BE2C (cell line): ENCODE data around the gene ATRX.

ENCODE experiments used
- DNase-seq: peaks from one replicate; pipeline ENCODE4 v3.0.0-alpha.2; 2020
- H3K27me3 ChIP-seq: fragments of 250-450 bp; sonication (Bioruptor Pico); 2 replicates; pipeline ENCODE4 v1.5.1; 2020; ENCODE audit warnings: mild to moderate bottlenecking
- H3K36me3 ChIP-seq: fragments of 250-450 bp; sonication (Bioruptor Pico); 2 replicates; pipeline ENCODE4 v1.5.1; 2020; ENCODE audit warnings: mild to moderate bottlenecking
- H3K4me1 ChIP-seq: fragments of 250-450 bp; sonication (Bioruptor Pico); 2 replicates; pipeline ENCODE4 v1.5.1; 2020
- H3K4me3 ChIP-seq: 2 replicates; pipeline ENCODE4 v1.5.1; 2011; ENCODE audit warnings: low read depth, low read length
- H3K9me3 ChIP-seq: fragments of 250-450 bp; sonication (Bioruptor Pico); 2 replicates; pipeline ENCODE4 v1.5.1; 2020
- CTCF ChIP-seq: IDR thresholded peaks from 2 replicates; pipeline ENCODE4 v1.5.1; 2012; ENCODE audit warnings: mild to moderate bottlenecking, low read depth, low read length

The ATRX gene

GRCh38 chrX:77484045-77484444 is 302.0 kb downstream of the ATRX start:
- Histone ChIP-seq H3K9me3 (no peaks in the 10 kb centered on the region), H3K36me3 (no peaks in the 10 kb centered on the region), H3K4me3 (no peak overlapping the region), H3K4me1 (no peaks in the 10 kb centered on the region), H3K27me3 (no peaks in the 10 kb centered on the region)
- TF ChIP-seq CTCF: no peak
- DNase-seq: no peak

GRCh38 chrX:77455437-77455836 is 330.6 kb downstream of the ATRX start:
- no peak for TF ChIP-seq CTCF
- no peak for DNase-seq
- Histone ChIP-seq H3K36me3 (no peaks in the 10 kb centered on the region), H3K27me3 (no peaks in the 10 kb centered on the region), H3K9me3 (no peaks in the 10 kb centered on the region), H3K4me3 (no peak overlapping the region), H3K4me1 (no peaks in the 10 kb centered on the region)
